Measurements from ENCODE around the gene POF1B. TPM values are rescaled to one million over a fixed set of nuclear protein-coding genes. Genes with fewer than 3 reads are reported as not detected.

Gene POF1B
- polyA plus RNA-seq, 1 of the 3 experiments (the other 2 are of a cell fraction), result not detected

DNA sequence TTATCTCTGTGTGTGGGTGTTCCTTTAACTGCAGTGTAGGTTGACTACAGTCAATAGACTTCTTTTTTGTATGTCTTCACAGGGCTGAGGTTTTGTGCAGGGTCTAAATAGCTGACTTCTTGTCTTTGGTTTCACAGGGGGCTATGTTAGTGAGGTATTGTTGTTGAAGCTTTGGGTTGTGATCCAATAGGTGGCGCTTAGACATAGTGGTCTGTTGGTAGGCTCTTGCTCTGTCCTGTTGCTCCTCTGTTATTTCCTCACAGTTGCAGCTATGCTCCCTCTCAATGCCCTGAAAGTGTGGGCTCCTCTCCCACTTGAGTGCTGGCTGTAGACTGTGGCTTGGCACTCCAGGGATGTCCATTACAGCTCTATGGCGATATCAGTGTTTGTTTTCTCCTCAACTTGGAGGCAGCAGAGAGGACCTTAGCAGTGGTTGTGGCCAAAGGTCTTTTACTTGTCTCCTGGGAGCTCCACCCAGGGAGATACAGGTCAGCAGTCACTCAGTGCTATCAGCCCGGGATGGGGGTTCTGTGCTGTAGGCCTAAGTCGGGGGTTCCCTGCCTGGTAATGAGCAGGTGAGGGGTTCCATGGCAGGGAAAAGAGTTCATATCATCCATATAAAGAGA lies 14.0 kb downstream of the POF1B start:
- no peak overlapping the region for H3K27ac ChIP-seq (ENCODE audit: low read depth in 2 of 2, low read length in 1 of 2)
- no peak overlapping the region for H3K4me3 ChIP-seq (ENCODE audit: low read depth in 2 of 2, low read length in 1 of 2)
- no peaks in the 10 kb centered on the region for H3K36me3 ChIP-seq (replicated peaks in 1 of 2; ENCODE audit: control insufficient read depth in 1 of 2, insufficient read depth in 2 of 2, low read length in 1 of 2)
- no peak overlapping the region for H3K4me2 ChIP-seq
- no peaks in the 10 kb centered on the region for H3K79me2 ChIP-seq (ENCODE audit: insufficient read depth)
- TF ChIP-seq EP300 (IDR thresholded peaks at IDR 0.05; ENCODE audit: borderline replicate concordance in 1 of 2, low read depth in 1 of 2, low read length in 1 of 2) (no peak), TAF1 (IDR thresholded peaks at IDR 0.05; ENCODE audit: borderline replicate concordance, low read depth, low read length) (no peak), SMC3 (IDR thresholded peaks at IDR 0.05; ENCODE audit: low read depth, low read length) (no peak), NRF1 (IDR thresholded peaks at IDR 0.05; ENCODE audit: low read depth, low read length) (no peak)
- TF ChIP-seq, protein P1, sequence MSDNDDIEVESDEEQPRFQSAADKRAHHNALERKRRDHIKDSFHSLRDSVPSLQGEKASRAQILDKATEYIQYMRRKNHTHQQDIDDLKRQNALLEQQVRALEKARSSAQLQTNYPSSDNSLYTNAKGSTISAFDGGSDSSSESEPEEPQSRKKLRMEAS (IDR thresholded peaks at IDR 0.05; ENCODE audit: low read depth), result no peak
- H3K9ac ChIP-seq, result no peak overlapping the region
- no peak for DNase-seq
- CTCF ChIA-PET, result interaction anchor here (2.2 kb wide), 1 partner anchor 12 kb away, joined by 5 read pairs; no protein-coding TSS in a partner anchor
- H2AFZ ChIP-seq (ENCODE audit: low read depth), result no peak overlapping the region
- no peaks in the 10 kb centered on the region for H3K9me3 ChIP-seq
- H3K4me1 ChIP-seq (ENCODE audit: control insufficient read depth in 1 of 2, insufficient read depth in 2 of 2, low read depth in 1 of 2, low read length in 1 of 2), result no peaks in the 10 kb centered on the region
- no peaks in the 10 kb centered on the region for H3K9me2 ChIP-seq
- H3K27me3 ChIP-seq (ENCODE audit: insufficient read depth), result no peaks in the 10 kb centered on the region
- 13% methylated on average over 4 of the region's 4 CpGs for WGBS (ENCODE audit: low lambda C conversion rate)
- H3F3A ChIP-seq (replicated peaks; ENCODE audit: insufficient read depth), result no peaks in the 10 kb centered on the region
- POLR2A ChIA-PET, result no interaction called here
- H4K20me1 ChIP-seq (ENCODE audit: insufficient read depth), result no peaks in the 10 kb centered on the region

GRCh38 chrX:85359051-85359450 lies 20.4 kb downstream of the POF1B start:
- no peak for TF ChIP-seq RFX5 (IDR thresholded peaks at IDR 0.05; ENCODE audit: low read length)
- no peak for TF ChIP-seq NRF1 (IDR thresholded peaks at IDR 0.05; ENCODE audit: low read depth, low read length)
- TF ChIP-seq FOSL2 (IDR thresholded peaks at IDR 0.05; ENCODE audit: borderline replicate concordance, low read depth), result no peak
- no peak for TF ChIP-seq REST (IDR thresholded peaks at IDR 0.05; ENCODE audit: low read depth, low read length)
- TF ChIP-seq, protein P2, sequence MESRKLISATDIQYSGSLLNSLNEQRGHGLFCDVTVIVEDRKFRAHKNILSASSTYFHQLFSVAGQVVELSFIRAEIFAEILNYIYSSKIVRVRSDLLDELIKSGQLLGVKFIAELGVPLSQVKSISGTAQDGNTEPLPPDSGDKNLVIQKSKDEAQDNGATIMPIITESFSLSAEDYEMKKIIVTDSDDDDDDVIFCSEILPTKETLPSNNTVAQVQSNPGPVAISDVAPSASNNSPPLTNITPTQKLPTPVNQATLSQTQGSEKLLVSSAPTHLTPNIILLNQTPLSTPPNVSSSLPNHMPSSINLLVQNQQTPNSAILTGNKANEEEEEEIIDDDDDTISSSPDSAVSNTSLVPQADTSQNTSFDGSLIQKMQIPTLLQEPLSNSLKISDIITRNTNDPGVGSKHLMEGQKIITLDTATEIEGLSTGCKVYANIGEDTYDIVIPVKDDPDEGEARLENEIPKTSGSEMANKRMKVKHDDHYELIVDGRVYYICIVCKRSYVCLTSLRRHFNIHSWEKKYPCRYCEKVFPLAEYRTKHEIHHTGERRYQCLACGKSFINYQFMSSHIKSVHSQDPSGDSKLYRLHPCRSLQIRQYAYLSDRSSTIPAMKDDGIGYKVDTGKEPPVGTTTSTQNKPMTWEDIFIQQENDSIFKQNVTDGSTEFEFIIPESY (IDR thresholded peaks at IDR 0.05; ENCODE audit: borderline replicate concordance, low read depth), result no peak
- TF ChIP-seq, protein P1 (IDR thresholded peaks at IDR 0.05; ENCODE audit: low read depth), result no peak
- no peak for TF ChIP-seq SIN3A (IDR thresholded peaks at IDR 0.05; ENCODE audit: borderline replicate concordance, low read depth, low read length)
- no peak for TF ChIP-seq MXI1 (IDR thresholded peaks at IDR 0.05; ENCODE audit: low read depth, low read length)
- TF ChIP-seq, protein P3, sequence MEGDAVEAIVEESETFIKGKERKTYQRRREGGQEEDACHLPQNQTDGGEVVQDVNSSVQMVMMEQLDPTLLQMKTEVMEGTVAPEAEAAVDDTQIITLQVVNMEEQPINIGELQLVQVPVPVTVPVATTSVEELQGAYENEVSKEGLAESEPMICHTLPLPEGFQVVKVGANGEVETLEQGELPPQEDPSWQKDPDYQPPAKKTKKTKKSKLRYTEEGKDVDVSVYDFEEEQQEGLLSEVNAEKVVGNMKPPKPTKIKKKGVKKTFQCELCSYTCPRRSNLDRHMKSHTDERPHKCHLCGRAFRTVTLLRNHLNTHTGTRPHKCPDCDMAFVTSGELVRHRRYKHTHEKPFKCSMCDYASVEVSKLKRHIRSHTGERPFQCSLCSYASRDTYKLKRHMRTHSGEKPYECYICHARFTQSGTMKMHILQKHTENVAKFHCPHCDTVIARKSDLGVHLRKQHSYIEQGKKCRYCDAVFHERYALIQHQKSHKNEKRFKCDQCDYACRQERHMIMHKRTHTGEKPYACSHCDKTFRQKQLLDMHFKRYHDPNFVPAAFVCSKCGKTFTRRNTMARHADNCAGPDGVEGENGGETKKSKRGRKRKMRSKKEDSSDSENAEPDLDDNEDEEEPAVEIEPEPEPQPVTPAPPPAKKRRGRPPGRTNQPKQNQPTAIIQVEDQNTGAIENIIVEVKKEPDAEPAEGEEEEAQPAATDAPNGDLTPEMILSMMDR (IDR thresholded peaks at IDR 0.05), result no peak
- no peak for TF ChIP-seq YY1 (IDR thresholded peaks at IDR 0.05; ENCODE audit: low read depth)
- no peak for TF ChIP-seq FOXM1 (IDR thresholded peaks at IDR 0.05; ENCODE audit: low read depth)
- TF ChIP-seq, protein P4, sequence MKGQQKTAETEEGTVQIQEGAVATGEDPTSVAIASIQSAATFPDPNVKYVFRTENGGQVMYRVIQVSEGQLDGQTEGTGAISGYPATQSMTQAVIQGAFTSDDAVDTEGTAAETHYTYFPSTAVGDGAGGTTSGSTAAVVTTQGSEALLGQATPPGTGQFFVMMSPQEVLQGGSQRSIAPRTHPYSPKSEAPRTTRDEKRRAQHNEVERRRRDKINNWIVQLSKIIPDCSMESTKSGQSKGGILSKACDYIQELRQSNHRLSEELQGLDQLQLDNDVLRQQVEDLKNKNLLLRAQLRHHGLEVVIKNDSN (IDR thresholded peaks at IDR 0.05; ENCODE audit: borderline replicate concordance, low read depth), result no peak
- TF ChIP-seq SMC3 (IDR thresholded peaks at IDR 0.05; ENCODE audit: low read depth, low read length), result no peak
- Histone ChIP-seq H3K4me2 (no peak overlapping the region), H3K4me1 (ENCODE audit: control insufficient read depth in 1 of 2, insufficient read depth in 2 of 2, low read depth in 1 of 2, low read length in 1 of 2) (no peaks in the 10 kb centered on the region), H3K36me3 (replicated peaks in 1 of 2; ENCODE audit: control insufficient read depth in 1 of 2, insufficient read depth in 2 of 2, low read length in 1 of 2) (no peaks in the 10 kb centered on the region), H2AFZ (ENCODE audit: low read depth) (no peak overlapping the region), H4K20me1 (ENCODE audit: insufficient read depth) (no peaks in the 10 kb centered on the region), H3K79me2 (ENCODE audit: insufficient read depth) (no peaks in the 10 kb centered on the region), H3F3A (replicated peaks; ENCODE audit: insufficient read depth) (no peaks in the 10 kb centered on the region), H3K9ac (no peak overlapping the region), H3K27ac (ENCODE audit: low read depth in 2 of 2, low read length in 1 of 2) (no peak overlapping the region), H3K9me3 (no peaks in the 10 kb centered on the region), H3K4me3 (ENCODE audit: low read depth in 2 of 2, low read length in 1 of 2) (no peak overlapping the region), H3K27me3 (ENCODE audit: insufficient read depth) (no peaks in the 10 kb centered on the region), H3K9me2 (no peaks in the 10 kb centered on the region)
- ChIA-PET CTCF (interaction anchor here (0.7 kb wide), 1 partner anchor 62 kb away, joined by 3 read pairs; no protein-coding TSS in a partner anchor), POLR2A (no interaction called here)
- 7% methylated on average over 1 of the region's 1 CpG for WGBS (ENCODE audit: low lambda C conversion rate)
- no peak for DNase-seq
